Measurements from ENCODE around the gene ARID4B.

The ARID4B gene

DNA sequence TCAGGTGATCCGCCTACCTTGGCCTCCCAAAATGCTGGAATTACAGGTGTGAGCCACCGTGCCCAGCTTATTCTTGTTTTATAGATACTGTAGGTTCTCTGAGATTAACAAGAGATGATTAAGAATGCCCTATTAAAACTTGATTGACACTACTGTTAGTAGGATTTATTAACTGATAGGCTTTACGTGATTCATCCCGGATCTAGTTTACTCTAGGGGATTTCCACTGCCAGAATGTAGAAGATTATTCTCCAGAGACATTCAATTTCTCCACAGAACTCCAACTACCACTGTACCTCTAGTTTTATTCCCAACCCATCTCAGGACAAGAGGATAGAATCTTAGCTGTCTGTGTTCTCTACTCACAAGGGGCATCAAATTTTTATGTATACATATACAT, 140.7 kb downstream of the ARID4B start:
- TF ChIP-seq, protein P1, sequence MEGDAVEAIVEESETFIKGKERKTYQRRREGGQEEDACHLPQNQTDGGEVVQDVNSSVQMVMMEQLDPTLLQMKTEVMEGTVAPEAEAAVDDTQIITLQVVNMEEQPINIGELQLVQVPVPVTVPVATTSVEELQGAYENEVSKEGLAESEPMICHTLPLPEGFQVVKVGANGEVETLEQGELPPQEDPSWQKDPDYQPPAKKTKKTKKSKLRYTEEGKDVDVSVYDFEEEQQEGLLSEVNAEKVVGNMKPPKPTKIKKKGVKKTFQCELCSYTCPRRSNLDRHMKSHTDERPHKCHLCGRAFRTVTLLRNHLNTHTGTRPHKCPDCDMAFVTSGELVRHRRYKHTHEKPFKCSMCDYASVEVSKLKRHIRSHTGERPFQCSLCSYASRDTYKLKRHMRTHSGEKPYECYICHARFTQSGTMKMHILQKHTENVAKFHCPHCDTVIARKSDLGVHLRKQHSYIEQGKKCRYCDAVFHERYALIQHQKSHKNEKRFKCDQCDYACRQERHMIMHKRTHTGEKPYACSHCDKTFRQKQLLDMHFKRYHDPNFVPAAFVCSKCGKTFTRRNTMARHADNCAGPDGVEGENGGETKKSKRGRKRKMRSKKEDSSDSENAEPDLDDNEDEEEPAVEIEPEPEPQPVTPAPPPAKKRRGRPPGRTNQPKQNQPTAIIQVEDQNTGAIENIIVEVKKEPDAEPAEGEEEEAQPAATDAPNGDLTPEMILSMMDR (IDR thresholded peaks at IDR 0.05; ENCODE audit: low read length): no peak
- TF ChIP-seq EZH2 (IDR thresholded peaks at IDR 0.05; ENCODE audit: borderline replicate concordance, low read length): no peak
- H3K9me3 ChIP-seq (ENCODE audit: low read length): no peaks in the 10 kb centered on the region
- H3K9ac ChIP-seq (ENCODE audit: low read length): no peak overlapping the region
- H3K27me3 ChIP-seq (ENCODE audit: insufficient read depth, low read length): no peaks in the 10 kb centered on the region
- H3K9me2 ChIP-seq (ENCODE audit: low read depth, low read length): no peaks in the 10 kb centered on the region
- no peak overlapping the region for H3K4me3 ChIP-seq (ENCODE audit: low read depth, low read length, poor library complexity, severe bottlenecking)
- no peaks in the 10 kb centered on the region for H3K4me1 ChIP-seq (ENCODE audit: insufficient read depth, low read length, severe bottlenecking)
- no peak overlapping the region for H3K4me2 ChIP-seq (ENCODE audit: low read length)
- no peaks in the 10 kb centered on the region for H3F3A ChIP-seq (ENCODE audit: insufficient read depth, low read length)
- H4K20me1 ChIP-seq (ENCODE audit: insufficient read depth, low read length): no peaks in the 10 kb centered on the region
- no peaks in the 10 kb centered on the region for H3K79me2 ChIP-seq (ENCODE audit: insufficient read depth, low read length)
- peaks cover 40% of the 10 kb centered on the region for H3K36me3 ChIP-seq (ENCODE audit: insufficient read depth, low read length)
- H2AFZ ChIP-seq (ENCODE audit: low read length): no peak overlapping the region
- no peak overlapping the region for H3K27ac ChIP-seq (ENCODE audit: low read depth, low read length, poor library complexity, severe bottlenecking)

DNA sequence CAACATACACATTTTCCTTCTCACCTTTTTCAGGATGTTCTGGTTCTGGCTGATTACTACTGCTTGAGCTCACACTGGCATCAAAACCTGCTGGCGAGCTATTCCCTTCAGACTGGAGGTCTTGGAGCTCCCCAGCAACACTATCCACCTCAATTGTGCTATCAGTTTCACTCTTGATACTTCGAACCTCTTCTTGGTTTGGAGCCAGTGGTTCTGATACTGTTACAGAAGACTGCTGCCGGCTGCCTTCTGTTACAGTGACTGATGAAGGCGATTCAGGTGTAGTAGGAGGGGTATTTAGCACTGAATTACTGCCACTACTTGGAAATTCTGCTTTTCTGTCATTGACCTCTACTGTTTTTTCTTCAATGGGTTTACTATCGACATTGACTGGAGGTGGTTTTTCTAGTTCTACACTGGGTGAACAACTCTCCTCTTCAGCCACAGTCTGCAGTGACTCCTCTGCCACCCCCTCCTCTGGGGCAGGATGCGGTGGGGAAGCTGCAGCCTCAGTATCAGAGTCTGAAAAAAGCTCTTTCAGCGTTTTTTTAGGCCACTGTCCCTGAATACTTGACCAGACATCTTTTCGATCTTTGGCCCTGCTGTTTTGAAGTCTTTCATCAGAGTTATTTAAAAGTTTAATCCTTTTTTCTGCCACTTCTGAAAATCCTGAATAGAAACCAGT, 146.3 kb downstream of the ARID4B start:
- Histone ChIP-seq H3K4me3 (ENCODE audit: low read depth, low read length, poor library complexity, severe bottlenecking) (no peak overlapping the region), H3K9ac (ENCODE audit: low read length) (no peak overlapping the region), H3K27me3 (ENCODE audit: insufficient read depth, low read length) (no peaks in the 10 kb centered on the region), H3K9me2 (ENCODE audit: low read depth, low read length) (no peaks in the 10 kb centered on the region), H4K20me1 (ENCODE audit: insufficient read depth, low read length) (no peaks in the 10 kb centered on the region), H3K4me2 (ENCODE audit: low read length) (no peak overlapping the region), H3K27ac (ENCODE audit: low read depth, low read length, poor library complexity, severe bottlenecking) (no peak overlapping the region), H3K79me2 (ENCODE audit: insufficient read depth, low read length) (no peaks in the 10 kb centered on the region), H2AFZ (ENCODE audit: low read length) (no peak overlapping the region), H3K36me3 (ENCODE audit: insufficient read depth, low read length) (peaks cover 44% of the 10 kb centered on the region), H3K9me3 (ENCODE audit: low read length) (no peaks in the 10 kb centered on the region), H3F3A (ENCODE audit: insufficient read depth, low read length) (no peaks in the 10 kb centered on the region; the same call in 1 of the 2 replicates), H3K4me1 (ENCODE audit: insufficient read depth, low read length, severe bottlenecking) (no peaks in the 10 kb centered on the region)
- TF ChIP-seq EZH2 (IDR thresholded peaks at IDR 0.05; ENCODE audit: borderline replicate concordance, low read length): no peak
- TF ChIP-seq, protein P1 (IDR thresholded peaks at IDR 0.05; ENCODE audit: low read length): no peak

DNA sequence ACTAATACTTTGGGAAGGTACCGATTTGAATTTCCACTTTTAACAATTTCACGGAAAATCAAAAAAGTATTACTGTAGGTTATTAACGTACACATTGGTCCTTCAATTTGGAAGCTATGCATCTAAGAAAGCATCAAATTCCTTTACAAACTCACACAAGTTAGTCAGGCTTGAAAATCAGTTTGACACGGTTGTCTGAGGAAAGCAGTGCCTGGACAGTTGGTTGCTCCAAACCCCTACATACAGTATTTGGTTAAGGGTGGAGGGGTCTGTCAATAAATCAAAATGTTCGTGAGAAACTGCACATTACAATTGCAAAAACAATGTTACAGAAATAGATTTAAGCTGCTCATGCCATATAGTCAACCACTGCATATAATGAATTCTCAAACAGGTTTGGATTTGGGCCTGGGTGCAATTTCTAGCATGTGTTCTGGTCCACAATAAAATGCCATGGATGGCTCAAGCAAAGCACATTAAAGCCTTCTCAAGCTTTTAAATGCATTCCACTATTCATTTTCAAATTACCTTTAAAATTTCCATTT, 147.0 kb downstream of the ARID4B start:
- TF ChIP-seq, protein P1 (IDR thresholded peaks at IDR 0.05; ENCODE audit: low read length): no peak
- TF ChIP-seq EZH2 (IDR thresholded peaks at IDR 0.05; ENCODE audit: borderline replicate concordance, low read length): no peak
- H3K4me1 ChIP-seq (ENCODE audit: insufficient read depth, low read length, severe bottlenecking): no peaks in the 10 kb centered on the region
- H3F3A ChIP-seq (ENCODE audit: insufficient read depth, low read length): no peaks in the 10 kb centered on the region; the same call in 1 of the 2 replicates
- no peaks in the 10 kb centered on the region for H3K79me2 ChIP-seq (ENCODE audit: insufficient read depth, low read length)
- no peak overlapping the region for H3K27ac ChIP-seq (ENCODE audit: low read depth, low read length, poor library complexity, severe bottlenecking)
- H3K9me3 ChIP-seq (ENCODE audit: low read length): no peaks in the 10 kb centered on the region
- H3K9me2 ChIP-seq (ENCODE audit: low read depth, low read length): no peaks in the 10 kb centered on the region
- H2AFZ ChIP-seq (ENCODE audit: low read length): no peak overlapping the region
- H3K4me3 ChIP-seq (ENCODE audit: low read depth, low read length, poor library complexity, severe bottlenecking): no peak overlapping the region
- H3K4me2 ChIP-seq (ENCODE audit: low read length): no peak overlapping the region
- H3K27me3 ChIP-seq (ENCODE audit: insufficient read depth, low read length): no peaks in the 10 kb centered on the region
- H3K9ac ChIP-seq (ENCODE audit: low read length): no peak overlapping the region
- no peaks in the 10 kb centered on the region for H4K20me1 ChIP-seq (ENCODE audit: insufficient read depth, low read length)
- peaks cover 50% of the 10 kb centered on the region for H3K36me3 ChIP-seq (ENCODE audit: insufficient read depth, low read length)
